BJ (cell line): ENCODE data around the gene AMN. TPM values are rescaled to one million over a fixed set of nuclear protein-coding genes. Genes with fewer than 3 reads are reported as not detected.

Source experiments
- CTCF ChIA-PET: fragments of 350-600 bp; formaldehyde crosslinking; extraction: SDS; loops from one replicate; lab custom pipeline; 2021; ENCODE audit warnings: antibody characterized with exemption, inconsistent platforms; lab: Yijun Ruan, JAX
- POLR2A ChIA-PET: fragments of 300-600 bp; sonication (Branson Sonifier 250); formaldehyde crosslinking; extraction: SDS; loops from one replicate; lab custom pipeline; 2021; ENCODE audit warnings: antibody characterized with exemption; lab: Charles Lee
- DNase-seq: peaks from one replicate; pipeline ENCODE4 v3.0.0-alpha.2; 2011; ENCODE audit warnings: low read depth
- H3K27me3 ChIP-seq: 2 replicates; pipeline ENCODE4 v1.6.0; 2011; ENCODE audit warnings: low read length; ENCODE audit not compliant: control insufficient read depth, insufficient read depth
- H3K36me3 ChIP-seq: 2 replicates; pipeline ENCODE4 v1.5.1; 2011; ENCODE audit warnings: low read length; ENCODE audit not compliant: control insufficient read depth, insufficient read depth
- H3K4me3 ChIP-seq: 2 replicates; pipeline ENCODE4 v1.5.1; 2011; ENCODE audit warnings: low read depth, mild to moderate bottlenecking, control low read depth, low read length
- polyA plus RNA-seq: library from polyadenylated mRNA; depleted of rRNA; stranded (reverse); fragments of >200 nt; gene quantifications from 2 replicates; pipeline ENCODE4 v1.2.3, GENCODE V29; 2011
- TF ChIP-seq, protein P1 (sequence below): IDR thresholded peaks from 2 replicates; pipeline ENCODE4 v1.5.1; 2011; ENCODE audit warnings: low read depth, mild to moderate bottlenecking, control low read depth, inconsistent platforms, low read length, moderate library complexity; ENCODE audit not compliant: insufficient read depth

AMN gene
- polyA plus RNA-seq, 1 experiment, result 0.17 TPM

DNA sequence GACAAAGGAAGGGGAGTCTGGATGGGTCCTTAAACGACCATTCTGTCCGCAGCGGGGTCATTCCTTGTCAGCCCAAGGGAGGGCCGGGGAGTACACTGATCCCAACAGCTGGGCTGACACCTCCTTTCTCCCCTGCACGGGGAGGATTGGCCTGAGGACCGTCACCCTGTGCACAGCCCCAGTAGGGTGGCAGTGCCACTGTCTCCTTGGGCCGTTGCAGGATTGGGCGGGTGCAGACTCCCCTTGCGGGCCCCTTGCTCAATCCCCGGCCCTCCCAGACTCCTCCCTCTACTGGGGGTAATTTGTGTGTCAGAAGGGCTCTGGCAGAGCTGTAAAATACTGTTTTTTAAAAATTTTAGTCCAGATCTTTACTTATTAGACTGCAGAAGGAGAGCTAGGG, 12.6 kb upstream of the AMN start:
- Histone ChIP-seq H3K36me3 (peaks cover 4% of the 10 kb centered on the region), H3K27me3 (no peaks in the 10 kb centered on the region), H3K4me3 (no peak overlapping the region)
- ChIA-PET CTCF (no interaction called here), POLR2A (no interaction called here)
- TF ChIP-seq, protein P1, sequence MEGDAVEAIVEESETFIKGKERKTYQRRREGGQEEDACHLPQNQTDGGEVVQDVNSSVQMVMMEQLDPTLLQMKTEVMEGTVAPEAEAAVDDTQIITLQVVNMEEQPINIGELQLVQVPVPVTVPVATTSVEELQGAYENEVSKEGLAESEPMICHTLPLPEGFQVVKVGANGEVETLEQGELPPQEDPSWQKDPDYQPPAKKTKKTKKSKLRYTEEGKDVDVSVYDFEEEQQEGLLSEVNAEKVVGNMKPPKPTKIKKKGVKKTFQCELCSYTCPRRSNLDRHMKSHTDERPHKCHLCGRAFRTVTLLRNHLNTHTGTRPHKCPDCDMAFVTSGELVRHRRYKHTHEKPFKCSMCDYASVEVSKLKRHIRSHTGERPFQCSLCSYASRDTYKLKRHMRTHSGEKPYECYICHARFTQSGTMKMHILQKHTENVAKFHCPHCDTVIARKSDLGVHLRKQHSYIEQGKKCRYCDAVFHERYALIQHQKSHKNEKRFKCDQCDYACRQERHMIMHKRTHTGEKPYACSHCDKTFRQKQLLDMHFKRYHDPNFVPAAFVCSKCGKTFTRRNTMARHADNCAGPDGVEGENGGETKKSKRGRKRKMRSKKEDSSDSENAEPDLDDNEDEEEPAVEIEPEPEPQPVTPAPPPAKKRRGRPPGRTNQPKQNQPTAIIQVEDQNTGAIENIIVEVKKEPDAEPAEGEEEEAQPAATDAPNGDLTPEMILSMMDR, result no peak
- no peak for DNase-seq

DNA sequence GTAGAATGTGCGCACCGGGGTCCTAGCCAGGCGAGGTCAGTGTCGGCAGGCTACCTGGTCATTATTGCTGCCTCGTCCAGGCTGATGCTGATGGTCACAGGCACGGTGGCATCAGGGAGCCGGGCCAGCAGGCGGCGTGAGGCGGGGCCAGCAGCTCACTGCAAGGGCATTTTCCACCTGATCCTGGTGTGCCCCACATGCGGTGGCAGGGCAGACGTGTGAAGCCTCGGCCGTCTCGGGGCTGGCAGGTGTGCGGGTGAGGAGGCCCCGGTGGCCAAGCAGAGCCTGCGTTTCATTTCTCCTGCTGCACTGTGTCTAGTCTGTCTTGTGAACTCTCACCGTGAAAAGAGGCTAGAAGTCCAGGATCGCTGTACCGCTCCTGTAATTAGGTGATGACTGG, 12.0 kb upstream of the AMN start:
- CTCF ChIA-PET, result no interaction called here

DNA sequence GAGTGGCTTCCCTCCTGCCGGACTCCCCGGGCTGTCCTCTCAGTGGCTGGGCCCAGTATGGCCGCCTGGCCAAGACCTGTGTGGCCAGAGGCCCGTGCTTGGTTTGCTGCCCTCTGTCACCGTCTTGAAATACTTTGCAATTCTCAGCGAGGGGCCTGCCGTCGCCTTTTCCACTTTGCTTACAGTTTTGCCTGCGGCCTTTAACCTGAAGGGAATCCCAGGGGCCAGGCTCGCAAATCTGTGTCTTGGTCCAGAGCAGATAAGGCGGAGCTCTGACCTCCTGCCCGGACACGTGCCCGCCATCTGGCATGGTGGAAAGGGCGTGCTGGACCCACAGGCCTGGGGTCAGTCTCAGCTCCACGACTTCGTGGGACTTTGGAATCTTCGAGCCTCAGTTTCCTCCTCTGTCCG, 10.9 kb upstream of the AMN start:
- ChIA-PET CTCF (no interaction called here), POLR2A (no interaction called here)
- no peaks in the 10 kb centered on the region; the same call in none of the 2 replicates for H3K36me3 ChIP-seq
- H3K27me3 ChIP-seq, result no peaks in the 10 kb centered on the region
- H3K4me3 ChIP-seq, result no peak overlapping the region
- no peak for DNase-seq
- TF ChIP-seq, protein P1, result no peak

More for the DNA sequence above, 12.0 kb upstream of the AMN start:
- DNase-seq, result no peak
- POLR2A ChIA-PET, result no interaction called here
- H3K27me3 ChIP-seq, result no peaks in the 10 kb centered on the region
- no peaks in the 10 kb centered on the region; the same call in none of the 2 replicates for H3K36me3 ChIP-seq
- H3K4me3 ChIP-seq, result no peak overlapping the region
- TF ChIP-seq, protein P1, result no peak

DNA sequence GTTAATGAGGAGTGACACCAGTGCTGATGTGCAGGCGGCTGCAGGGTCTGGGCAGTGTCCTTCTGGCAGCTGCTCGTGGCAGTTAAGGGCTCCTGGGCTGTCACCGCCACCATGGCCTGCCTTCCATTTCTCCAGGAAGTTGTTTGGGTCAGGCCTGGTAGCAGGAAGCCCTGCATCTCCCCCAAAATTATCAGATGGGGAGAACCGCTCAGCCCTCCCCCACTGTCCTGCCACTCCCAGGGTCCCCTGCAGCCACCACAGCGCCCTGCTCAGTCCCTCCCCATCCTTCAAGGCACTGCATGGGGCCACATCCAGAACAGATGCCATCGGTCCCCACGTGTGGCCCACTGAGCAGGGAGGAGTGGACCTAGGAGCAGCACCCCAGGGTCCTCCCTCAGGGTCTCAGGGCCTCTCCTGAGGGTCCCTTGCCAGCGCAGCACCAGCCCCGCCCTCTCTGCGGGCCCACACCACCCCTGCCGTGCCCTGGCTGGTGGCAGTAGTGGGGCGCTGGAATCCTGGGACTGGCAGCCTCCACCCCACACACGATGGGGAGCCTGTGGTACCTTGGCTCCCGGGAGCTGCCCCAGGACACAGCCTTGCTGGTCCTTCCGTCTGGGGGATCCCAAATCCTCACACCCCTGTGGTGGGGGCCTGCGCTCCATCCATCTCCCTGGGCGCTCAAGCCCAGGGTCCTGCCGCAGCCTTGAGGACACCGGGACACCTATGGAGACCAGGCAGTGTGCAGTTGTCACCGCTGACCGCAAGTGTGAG, 10.3 kb upstream of the AMN start:
- no peak for DNase-seq
- Histone ChIP-seq H3K27me3 (no peaks in the 10 kb centered on the region), H3K4me3 (no peak overlapping the region), H3K36me3 (no peaks in the 10 kb centered on the region; the same call in none of the 2 replicates)
- TF ChIP-seq, protein P1, result no peak
- ChIA-PET POLR2A (no interaction called here), CTCF (interaction anchor here (0.6 kb wide), 1 partner anchor 47 kb away, joined by 3 read pairs; no protein-coding TSS in a partner anchor)

DNA sequence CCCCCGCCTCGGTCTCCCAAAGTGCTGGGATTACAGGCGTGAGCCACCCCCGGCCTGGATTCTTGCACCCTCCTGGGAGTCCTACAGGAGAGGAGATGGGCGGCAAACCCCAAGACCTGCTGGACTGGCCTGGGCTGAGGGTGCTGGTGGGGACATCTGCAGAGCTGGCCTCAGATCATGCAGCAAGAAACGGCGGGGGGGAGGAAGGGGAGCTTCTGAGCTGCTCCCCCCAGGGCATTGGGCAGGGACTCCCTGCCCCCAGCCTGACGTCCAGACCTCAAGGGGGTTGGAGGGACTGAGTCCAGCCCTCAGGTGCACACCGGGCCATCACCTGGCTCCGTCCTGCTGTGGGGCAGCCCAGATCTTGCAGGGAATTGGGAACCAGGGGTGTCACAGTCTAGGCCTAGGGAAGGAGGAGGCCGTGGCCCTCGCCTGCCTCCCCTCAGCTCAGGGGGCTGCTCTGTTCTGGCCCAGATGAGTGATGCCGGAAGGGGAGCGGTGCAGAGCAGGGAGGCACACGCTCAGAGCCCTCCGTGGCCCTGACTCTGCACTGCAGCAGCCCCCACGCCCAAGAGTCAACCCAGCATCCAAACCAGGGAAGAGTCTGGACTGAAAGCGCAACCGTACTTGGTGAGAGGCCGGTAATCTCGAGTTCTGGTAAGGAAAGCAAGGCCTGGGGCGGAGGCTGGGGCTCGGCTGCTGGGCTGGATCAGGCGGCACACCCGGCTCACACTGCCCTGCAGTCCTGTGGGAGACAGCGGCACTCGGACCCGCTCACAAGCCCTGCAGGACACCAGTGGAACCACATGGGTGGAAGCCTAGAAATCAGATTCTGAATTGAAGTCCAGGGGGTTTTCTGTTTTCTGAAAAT, 8.9 kb upstream of the AMN start:
- CTCF ChIA-PET, result no interaction called here

More for the DNA sequence above, 8.9 kb upstream of the AMN start:
- TF ChIP-seq, protein P1, result no peak
- POLR2A ChIA-PET, result no interaction called here
- H3K27me3 ChIP-seq, result no peaks in the 10 kb centered on the region
- no peaks in the 10 kb centered on the region; the same call in 1 of the 2 replicates for H3K36me3 ChIP-seq
- no peak for DNase-seq
- H3K4me3 ChIP-seq, result no peak overlapping the region
